HG03439 (cell line): ENCODE results near the gene PTPRN2.

Source experiments
- ATAC-seq: cut with Tn5 transposase; IDR thresholded peaks from one replicate; pipeline ENCODE4 v1.9.1; 2021; ENCODE audit warnings: mild to moderate bottlenecking, moderate library complexity; ENCODE audit not compliant: unreplicated experiment

PTPRN2 gene

DNA sequence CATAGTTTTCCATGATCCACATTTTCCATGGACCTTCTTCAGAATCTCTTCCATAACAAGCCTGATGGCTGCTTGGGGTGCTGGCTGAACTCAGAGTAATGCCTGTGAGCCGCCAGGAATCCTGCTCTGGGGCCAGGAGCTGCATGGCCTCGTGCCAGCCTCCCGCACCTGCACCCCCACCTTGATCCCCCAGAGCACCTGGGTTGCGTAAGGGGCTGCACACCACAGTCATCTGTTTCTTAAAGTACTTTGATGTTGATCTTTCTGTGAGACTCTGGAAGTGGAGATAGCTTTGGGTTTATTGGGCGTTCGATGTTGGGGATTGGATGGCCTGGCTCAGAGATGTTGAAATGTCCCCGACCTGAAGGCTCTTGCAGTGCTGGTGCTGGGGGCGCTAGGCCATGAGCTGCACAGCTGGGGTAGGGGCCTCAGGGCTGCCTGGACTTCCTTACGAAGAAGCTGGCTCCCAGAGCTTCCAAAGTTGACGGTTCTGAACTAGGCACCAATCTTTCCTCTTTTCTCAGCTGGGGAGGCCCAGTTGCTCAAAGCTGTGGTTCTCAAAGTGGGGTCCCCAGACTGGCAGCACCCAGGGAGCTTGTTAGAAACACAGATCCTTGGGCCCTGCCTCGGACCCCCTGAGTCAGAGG, 716.9 kb downstream of the PTPRN2 start:
- ATAC-seq: no peak

DNA sequence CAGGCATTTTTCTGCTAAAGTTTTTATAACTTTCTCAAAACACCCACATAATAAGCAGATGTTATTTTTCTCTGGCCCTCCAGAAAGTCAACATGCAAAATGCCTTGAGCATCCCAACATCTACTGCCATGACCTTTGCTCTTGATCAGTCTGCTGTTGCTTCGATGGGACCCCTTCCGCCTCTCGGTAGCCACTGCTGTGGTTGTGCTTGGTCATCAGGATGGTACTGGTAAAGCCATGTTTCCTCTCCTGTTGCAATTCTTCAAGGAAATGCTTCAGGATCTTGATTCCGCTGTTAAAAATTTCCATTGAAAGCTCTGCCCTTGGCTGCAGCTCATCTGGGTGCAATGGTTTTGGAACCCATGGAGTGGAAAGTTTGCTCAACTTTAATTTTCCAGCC, 717.8 kb downstream of the PTPRN2 start:
- ATAC-seq: no peak

DNA sequence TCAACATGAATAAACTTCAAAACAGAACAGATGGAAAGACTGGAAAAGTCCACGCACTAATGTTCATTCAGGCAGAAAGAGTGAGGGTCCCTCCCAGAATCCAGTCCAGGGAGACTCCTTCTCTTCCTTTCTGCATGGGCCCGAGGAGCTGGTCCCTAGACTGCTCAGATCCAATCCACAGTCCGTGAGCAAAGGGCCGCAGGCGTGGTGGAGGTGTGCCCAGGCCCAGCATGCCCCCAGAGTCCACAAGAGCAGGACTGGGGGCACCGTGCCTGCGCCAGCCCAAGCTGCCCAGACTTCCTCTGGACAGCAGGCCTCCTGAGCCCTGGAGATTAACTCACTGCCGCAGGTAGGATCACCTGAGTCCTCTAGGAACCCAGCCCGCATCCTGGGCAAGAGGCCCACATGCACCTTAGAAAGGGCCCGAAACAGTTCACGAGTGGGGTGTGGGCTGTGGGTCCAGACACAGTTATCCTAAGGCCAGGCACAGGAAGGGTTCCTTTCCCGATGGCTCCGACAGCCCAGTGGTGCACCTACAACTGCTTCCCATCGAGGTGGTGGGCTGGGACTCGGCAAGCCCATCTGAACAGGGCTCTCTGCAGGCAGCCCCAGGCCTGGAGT, 719.8 kb downstream of the PTPRN2 start:
- no peak for ATAC-seq

DNA sequence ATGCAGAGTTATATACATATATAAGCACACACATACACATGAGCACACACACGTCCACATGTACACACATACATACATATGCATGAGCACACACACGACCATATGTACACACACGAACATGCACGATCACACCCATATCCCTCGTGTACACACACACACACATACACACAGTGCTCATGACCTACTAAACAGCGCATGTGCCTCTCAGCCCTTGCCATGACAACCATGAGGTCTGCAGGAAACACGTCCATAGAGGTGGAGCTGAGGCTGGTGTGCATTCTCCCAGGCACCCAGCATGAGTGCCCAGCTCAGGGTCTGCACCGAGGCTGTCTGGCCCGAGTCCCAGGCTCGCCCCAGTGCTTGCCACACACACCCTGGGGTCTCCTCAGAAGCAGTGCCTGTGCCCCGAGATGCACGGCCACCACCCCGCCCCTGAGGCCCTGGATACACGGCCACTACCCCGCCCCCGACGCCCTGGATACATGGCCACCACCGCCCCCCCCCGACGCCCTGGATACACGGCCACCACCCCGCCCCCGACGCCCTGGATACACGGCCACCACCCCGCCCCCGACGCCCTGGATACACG, 721.2 kb downstream of the PTPRN2 start:
- ATAC-seq: no peak

GRCh38 chr7:157865351-157866165, 722.1 kb downstream of the PTPRN2 start:
- ATAC-seq: no peak

DNA sequence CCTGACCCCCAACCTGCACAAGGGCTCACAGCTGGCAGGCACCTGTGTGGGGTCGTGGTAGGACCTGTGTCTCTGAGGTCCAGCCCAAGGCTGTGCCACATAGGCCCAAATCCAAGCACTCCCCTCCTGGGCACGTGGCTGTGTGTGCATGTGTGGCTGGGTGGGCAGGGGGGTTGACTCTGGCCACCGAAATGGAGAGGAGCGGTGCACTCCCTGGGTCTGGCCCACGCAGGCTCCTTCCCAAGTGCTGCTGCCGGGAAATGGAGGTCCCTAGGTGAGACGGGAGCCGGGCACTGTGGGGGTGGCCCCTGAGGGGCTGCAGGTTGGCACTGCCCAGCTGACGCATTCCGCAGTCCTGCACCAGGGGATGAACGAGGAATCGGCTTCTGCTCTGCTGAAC, 722.7 kb downstream of the PTPRN2 start:
- no peak for ATAC-seq

DNA sequence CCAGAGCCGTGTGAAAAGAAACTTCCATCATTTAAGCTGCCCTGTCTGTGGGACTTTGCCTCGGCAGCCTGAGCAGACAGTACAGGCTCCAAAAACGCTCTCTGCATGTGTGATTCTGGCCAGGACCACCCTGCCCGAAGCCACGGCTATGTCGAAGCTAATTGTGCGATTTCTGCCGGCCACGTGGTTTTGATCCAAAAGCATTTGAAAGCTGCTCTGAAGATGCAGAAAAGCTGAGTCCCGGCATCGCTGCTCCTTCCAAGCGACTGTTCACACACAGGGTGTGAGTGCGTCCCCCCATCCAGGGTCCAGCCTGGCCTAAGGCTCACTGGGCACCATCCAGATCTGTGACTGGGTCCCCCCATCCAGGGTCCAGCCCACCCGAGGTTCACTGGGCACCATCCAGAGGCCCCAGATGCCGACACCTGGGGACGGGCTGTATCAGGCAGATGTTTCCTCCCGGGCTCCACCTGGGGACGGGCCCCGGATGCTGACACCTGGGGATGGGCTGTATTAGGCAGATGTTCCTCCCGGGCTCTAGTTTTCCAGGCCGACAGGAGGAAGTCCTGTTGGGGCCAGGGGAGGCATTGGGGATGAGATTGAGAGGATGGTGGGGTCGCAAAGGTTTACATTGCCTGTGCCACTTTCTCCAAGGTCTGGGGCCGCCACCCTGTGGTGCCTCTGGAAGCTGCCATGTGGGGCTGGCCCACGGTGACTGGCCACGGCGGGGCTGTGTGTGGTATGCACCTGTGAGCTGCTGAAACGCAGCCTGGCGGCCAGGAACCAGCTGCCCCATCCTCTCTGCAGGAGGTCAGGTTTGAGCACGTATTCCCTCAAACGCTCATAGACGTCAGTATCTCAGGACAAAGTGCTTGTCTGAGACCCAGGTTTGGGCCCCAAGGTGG, 723.5 kb downstream of the PTPRN2 start:
- no peak for ATAC-seq

GRCh38 chr7:157863176-157863575, 724.4 kb downstream of the PTPRN2 start:
- ATAC-seq: no peak

GRCh38 chr7:157862731-157863130, 724.9 kb downstream of the PTPRN2 start:
- no peak for ATAC-seq

- no peak for ATAC-seq
These were observed 726.1 kb downstream of the PTPRN2 start for GRCh38 chr7:157861551-157861950.

DNA sequence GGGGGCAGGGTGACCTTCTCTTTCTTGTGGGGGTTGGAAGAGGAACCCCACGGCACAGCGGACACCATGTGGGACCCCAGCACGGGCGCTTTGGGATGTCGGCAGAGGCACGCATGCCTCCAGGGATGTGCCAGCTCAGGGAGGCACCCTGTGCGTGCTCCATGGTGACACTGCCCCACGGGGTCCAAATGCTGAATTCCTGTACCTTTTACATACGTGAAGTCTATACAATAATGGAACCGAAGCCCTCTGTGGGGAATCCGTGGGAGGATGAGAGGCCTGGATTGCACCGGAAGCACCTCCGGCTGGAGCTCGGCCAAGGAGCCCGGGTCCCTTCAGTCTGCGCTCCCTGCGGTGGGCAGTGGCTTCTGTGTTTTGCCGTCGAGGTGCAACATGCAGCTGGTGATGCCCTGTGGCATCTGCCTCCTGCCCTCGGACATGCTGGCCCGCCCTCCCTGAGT, 726.6 kb downstream of the PTPRN2 start:
- no peak for ATAC-seq

DNA sequence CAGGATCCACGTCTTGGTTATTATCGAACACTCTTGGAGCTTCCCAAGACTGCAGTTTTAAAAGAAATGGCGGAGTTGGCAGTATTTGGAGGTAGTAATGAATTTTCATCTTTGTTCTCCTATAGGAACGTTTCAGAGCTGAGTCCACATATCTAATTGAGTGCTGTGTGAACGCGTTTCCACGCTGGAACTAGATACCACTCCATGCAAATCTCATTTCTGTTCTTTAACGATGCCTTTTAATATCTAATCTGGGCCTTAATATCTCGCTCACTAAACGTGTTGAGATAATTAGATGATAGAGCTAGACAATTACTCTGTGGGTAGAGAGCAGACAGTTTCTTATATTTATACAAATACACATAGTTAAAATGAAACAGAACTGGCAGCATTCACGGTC, 727.2 kb downstream of the PTPRN2 start:
- ATAC-seq: no peak

GRCh38 chr7:157859915-157860314, 727.7 kb downstream of the PTPRN2 start:
- no peak for ATAC-seq

DNA sequence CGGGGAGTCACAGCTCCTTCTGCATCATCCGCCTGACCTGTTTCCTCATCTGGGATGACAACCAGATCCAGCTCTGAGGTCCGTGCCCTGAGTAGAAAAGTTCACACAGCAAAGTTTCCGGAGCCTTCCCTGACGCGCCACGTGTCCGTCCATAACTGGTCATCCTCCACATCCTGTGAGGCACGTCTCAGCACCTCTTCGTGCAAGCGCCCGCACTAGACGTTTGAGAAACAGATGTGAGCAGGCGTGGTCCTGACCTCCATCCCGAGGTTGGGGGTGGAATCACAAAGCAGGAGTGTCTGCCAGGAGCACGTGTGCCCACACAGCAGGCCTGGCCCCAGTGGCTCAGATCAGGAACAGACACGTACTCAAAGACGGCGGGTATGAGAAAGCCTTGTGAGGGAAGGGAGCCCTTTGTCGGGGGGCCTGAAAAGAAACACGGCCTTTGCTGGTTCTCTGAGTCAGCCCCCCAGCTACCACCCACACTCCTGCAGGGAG, 730.0 kb downstream of the PTPRN2 start:
- ATAC-seq: no peak

DNA sequence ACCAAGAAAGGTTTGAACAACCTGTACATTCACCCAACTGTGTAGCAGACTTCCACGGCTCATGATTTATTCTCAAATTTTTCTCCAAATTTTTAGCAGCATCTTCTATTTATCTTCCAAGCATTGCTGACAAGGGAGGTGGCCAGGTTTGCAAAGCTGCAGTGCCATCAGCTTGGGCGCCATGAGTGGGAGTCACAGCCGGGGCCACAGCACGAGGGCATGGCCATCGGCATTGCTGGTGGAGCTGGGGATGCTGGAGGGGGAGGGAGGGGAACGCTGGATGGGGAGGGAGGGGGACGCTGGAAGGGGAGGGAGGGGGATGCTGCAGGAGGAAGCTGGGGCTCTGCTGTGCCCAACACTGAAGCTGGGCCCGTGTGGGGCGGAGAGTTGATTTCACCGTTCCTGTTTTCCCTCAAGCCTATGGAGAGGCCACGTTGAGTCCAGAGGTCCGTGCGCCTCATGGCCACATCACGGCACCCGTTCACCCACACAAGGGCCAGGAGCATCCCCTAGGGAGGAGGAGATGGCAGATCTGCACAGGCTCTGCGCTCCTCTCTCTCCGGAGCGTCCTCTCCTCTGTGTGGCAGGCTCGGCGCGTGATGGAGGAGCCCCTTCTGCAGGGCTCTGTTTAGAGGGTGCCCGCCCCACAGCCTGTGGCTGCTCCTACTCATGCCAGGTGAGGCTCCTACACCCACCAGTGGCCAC, 730.6 kb downstream of the PTPRN2 start:
- no peak for ATAC-seq

DNA sequence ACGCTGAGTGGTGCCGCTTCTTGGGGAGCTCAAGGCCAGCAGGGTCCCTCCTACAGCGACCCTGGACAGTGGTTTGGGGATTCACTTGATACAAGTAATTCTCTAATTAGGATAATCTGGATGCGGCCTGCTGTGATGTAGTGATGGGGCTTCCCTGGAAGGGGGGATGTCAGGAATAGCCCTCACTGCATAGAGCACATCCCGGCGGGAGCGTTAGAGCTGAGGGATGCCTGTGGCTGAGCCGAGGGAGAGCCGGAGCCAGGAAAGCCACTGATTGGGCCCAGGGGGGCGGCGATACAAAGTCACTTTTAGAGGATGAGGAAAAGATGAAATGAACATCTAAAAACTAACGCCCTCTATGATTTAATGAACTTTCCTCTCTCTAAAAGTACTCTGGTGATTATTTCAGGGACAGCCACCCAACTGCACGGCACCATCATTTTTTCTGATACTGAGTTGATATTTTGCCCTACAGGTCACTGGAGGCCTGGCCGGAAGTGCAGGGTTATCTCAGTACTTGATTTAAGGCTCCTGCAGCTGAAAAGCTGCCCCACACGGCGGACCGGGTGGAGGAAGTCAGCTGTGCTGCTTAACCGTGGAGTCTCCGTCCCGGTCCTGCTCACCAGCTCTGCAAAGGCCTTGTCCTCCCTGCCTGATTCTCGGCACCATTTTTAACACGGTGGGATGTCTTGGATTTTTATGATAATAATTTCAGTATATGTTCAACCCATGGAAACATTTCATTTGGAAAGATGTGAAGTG, 732.0 kb downstream of the PTPRN2 start:
- no peak for ATAC-seq

GRCh38 chr7:157855016-157855415, 732.6 kb downstream of the PTPRN2 start:
- ATAC-seq: no peak

DNA sequence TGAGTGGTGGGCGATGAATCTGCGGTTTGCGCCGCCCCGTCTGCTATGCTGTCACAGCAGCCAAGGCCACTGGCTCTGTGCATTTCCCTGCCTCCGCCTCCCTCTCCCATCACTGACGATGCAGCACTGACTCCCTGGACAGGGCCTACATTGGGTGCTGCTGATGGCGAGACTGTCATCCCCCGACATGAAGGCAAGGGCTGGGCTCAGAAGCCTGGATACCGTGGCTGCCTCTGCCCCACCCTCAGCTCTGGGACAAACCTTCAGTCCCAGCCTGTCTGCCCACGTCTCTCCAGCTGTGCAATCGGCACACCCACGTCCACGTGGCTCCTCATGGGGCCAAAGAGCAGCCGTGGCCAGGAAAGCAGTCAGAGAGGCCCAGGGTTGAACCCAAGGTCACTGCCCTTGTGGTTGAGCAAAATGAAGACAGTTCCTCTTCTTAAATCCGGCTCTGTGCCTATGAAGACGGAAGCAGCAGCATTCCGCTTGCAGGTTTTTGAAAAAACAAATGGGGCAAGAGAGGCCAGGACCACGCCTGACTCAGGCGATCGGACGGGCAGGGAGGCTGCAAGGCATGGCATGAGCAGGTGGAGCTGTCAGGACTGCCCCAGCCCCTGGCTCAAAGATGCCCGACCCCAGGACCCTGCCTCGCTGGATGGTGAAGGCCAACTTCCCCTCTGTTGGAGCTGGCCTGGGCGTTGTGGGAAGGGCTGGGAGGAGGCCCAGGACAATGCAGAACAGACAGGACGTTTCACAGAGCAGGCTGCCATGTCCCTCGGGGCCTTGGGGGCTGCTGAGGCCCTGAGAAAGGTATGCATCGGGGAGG, 733.3 kb downstream of the PTPRN2 start:
- ATAC-seq: no peak
